Neural progenitor cell (in vitro differentiated cells): Measurements from ENCODE around the gene LUZP2. TPM values are rescaled to one million over a fixed set of nuclear protein-coding genes. Genes with fewer than 3 reads are reported as not detected.

Experiments
- DNase-seq: peaks from one replicate; pipeline ENCODE4 v3.0.0-alpha.2; 2016; ENCODE audit warnings: low spot score
- H2AFZ ChIP-seq: fragments of 200-600 bp; sonication (generic); replicated peaks from 2 replicates; pipeline ENCODE4 v1.6.1; 2016; ENCODE audit warnings: antibody characterized with exemption
- H3F3A ChIP-seq: fragments of 200-600 bp; sonication (generic); 2 replicates; pipeline ENCODE4 v1.6.1; 2016; ENCODE audit warnings: antibody characterized with exemption, low read depth
- H3K27ac ChIP-seq: fragments of 200-600 bp; sonication (generic); 2 replicates; pipeline ENCODE4 v1.5.1; 2016; ENCODE audit warnings: mild to moderate bottlenecking
- H3K27me3 ChIP-seq: fragments of 200-600 bp; sonication (generic); 2 replicates; pipeline ENCODE4 v1.6.1; 2016; ENCODE audit warnings: mild to moderate bottlenecking, moderate library complexity
- H3K36me3 ChIP-seq: fragments of 200-600 bp; sonication (generic); 2 replicates; pipeline ENCODE4 v1.5.1; 2016
- H3K4me1 ChIP-seq: fragments of 200-600 bp; sonication (generic); 2 replicates; pipeline ENCODE4 v1.6.1; 2016; ENCODE audit warnings: mixed run types
- H3K4me2 ChIP-seq: fragments of 200-600 bp; sonication (generic); 2 replicates; pipeline ENCODE4 v1.6.1; 2016
- H3K4me3 ChIP-seq: fragments of 200-600 bp; sonication (generic); 2 replicates; pipeline ENCODE4 v1.5.1; 2016
- H3K79me2 ChIP-seq: fragments of 200-600 bp; sonication (generic); 2 replicates; pipeline ENCODE4 v1.6.1; 2016; ENCODE audit warnings: low read depth
- H3K9ac ChIP-seq: fragments of 200-600 bp; sonication (generic); 2 replicates; pipeline ENCODE4 v1.6.1; 2016
- H3K9me3 ChIP-seq: fragments of 200-600 bp; sonication (generic); 2 replicates; pipeline ENCODE4 v1.5.1; 2016; ENCODE audit warnings: low read depth
- H4K20me1 ChIP-seq: fragments of 200-600 bp; sonication (generic); 2 replicates; pipeline ENCODE4 v1.6.1; 2016; ENCODE audit warnings: low read depth
- H3K27ac Mint-ChIP-seq: 3 replicates; pipeline ENCODE4 v1.8.0; 2021; ENCODE audit warnings: mixed read lengths
- H3K27me3 Mint-ChIP-seq: 2 replicates; pipeline ENCODE4 v1.8.0; 2022; ENCODE audit warnings: low read depth, mild to moderate bottlenecking, inconsistent platforms, moderate library complexity, mixed read lengths; ENCODE audit not compliant: insufficient read depth
- H3K36me3 Mint-ChIP-seq: 3 replicates; pipeline ENCODE4 v1.8.0; 2021; ENCODE audit warnings: mixed read lengths
- H3K4me1 Mint-ChIP-seq: 3 replicates; pipeline ENCODE4 v1.8.0; 2021; ENCODE audit warnings: mixed read lengths
- H3K4me3 Mint-ChIP-seq: 3 replicates; pipeline ENCODE4 v1.8.0; 2021; ENCODE audit warnings: mild to moderate bottlenecking, moderate library complexity, mixed read lengths
- H3K9me3 Mint-ChIP-seq: 3 replicates; pipeline ENCODE4 v1.8.0; 2020; ENCODE audit warnings: mixed read lengths
- CTCF ChIP-seq: fragments of 200-600 bp; sonication (generic); IDR thresholded peaks from 2 replicates; pipeline ENCODE4 v1.5.1; 2017; ENCODE audit warnings: antibody characterized with exemption, mild to moderate bottlenecking
- EZH2 ChIP-seq: fragments of 200-600 bp; sonication (generic); IDR thresholded peaks from 2 replicates; pipeline ENCODE4 v1.6.1; 2017; ENCODE audit warnings: antibody characterized with exemption, mild to moderate bottlenecking, moderate library complexity
- EZH2phosphoT487 ChIP-seq: fragments of 200-600 bp; sonication (generic); IDR thresholded peaks from 2 replicates; pipeline ENCODE4 v1.6.1; 2017; ENCODE audit warnings: antibody characterized with exemption
- total RNA-seq: library from RNA; depleted of rRNA; stranded (reverse); fragments of >200 nt; gene quantifications from 2 replicates; pipeline ENCODE4 v1.2.3, GENCODE V29; 2015; ENCODE audit warnings: low replicate concordance

Gene LUZP2
- total RNA-seq, 1 donor from 2014 or later = 2.5 TPM

- no peak overlapping the region for H3K27ac Mint-ChIP-seq
Measured at GRCh38 chr11:25052844-25053243, 556.0 kb downstream of the LUZP2 start.

GRCh38 chr11:25057861-25058260, 561.0 kb downstream of the LUZP2 start:
- Mint-ChIP-seq H3K9me3 (no peaks in the 10 kb centered on the region), H3K4me3 (no peak overlapping the region), H3K27me3 (peaks cover 2% of the 10 kb centered on the region), H3K4me1 (no peaks in the 10 kb centered on the region), H3K27ac (no peak overlapping the region), H3K36me3 (no peaks in the 10 kb centered on the region)
- no peak overlapping the region for H2AFZ ChIP-seq
- H3K27ac ChIP-seq = no peak overlapping the region
- no peaks in the 10 kb centered on the region for H3K79me2 ChIP-seq
- no peaks in the 10 kb centered on the region for H3K4me1 ChIP-seq
- H3K9ac ChIP-seq = no peak overlapping the region
- no peak overlapping the region for H3K4me2 ChIP-seq
- no peaks in the 10 kb centered on the region for H4K20me1 ChIP-seq
- no peaks in the 10 kb centered on the region for H3K27me3 ChIP-seq
- no peaks in the 10 kb centered on the region for H3K9me3 ChIP-seq
- H3F3A ChIP-seq = no peaks in the 10 kb centered on the region
- H3K4me3 ChIP-seq = no peak overlapping the region
- no peak for TF ChIP-seq EZH2
- TF ChIP-seq EZH2phosphoT487 = no peak
- no peak for TF ChIP-seq CTCF
- DNase-seq = no peak
- no peaks in the 10 kb centered on the region for H3K36me3 ChIP-seq

More at GRCh38 chr11:25052844-25053243, 556.0 kb downstream of the LUZP2 start:
- no peak overlapping the region for H3K4me2 ChIP-seq
- DNase-seq = no peak
- H3K4me1 ChIP-seq = no peaks in the 10 kb centered on the region
- H3K27me3 ChIP-seq = no peaks in the 10 kb centered on the region
- Mint-ChIP-seq H3K4me1 (no peaks in the 10 kb centered on the region), H3K27me3 (peaks cover 2% of the 10 kb centered on the region), H3K4me3 (no peak overlapping the region), H3K36me3 (no peaks in the 10 kb centered on the region), H3K9me3 (no peaks in the 10 kb centered on the region)
- H3F3A ChIP-seq = no peaks in the 10 kb centered on the region
- H2AFZ ChIP-seq = no peak overlapping the region
- H3K4me3 ChIP-seq = no peak overlapping the region
- no peaks in the 10 kb centered on the region for H3K36me3 ChIP-seq
- no peaks in the 10 kb centered on the region for H4K20me1 ChIP-seq
- H3K9ac ChIP-seq = no peak overlapping the region
- H3K79me2 ChIP-seq = no peaks in the 10 kb centered on the region
- no peak overlapping the region for H3K27ac ChIP-seq
- no peak for TF ChIP-seq CTCF
- TF ChIP-seq EZH2 = no peak
- TF ChIP-seq EZH2phosphoT487 = no peak
- H3K9me3 ChIP-seq = no peaks in the 10 kb centered on the region

GRCh38 chr11:25065746-25066145, 568.9 kb downstream of the LUZP2 start:
- Histone ChIP-seq H3F3A (no peaks in the 10 kb centered on the region), H3K4me1 (no peaks in the 10 kb centered on the region), H3K4me2 (no peak overlapping the region), H3K27me3 (no peaks in the 10 kb centered on the region), H3K9ac (no peak overlapping the region), H2AFZ (no peak overlapping the region), H3K9me3 (no peaks in the 10 kb centered on the region), H3K79me2 (no peaks in the 10 kb centered on the region), H3K36me3 (no peaks in the 10 kb centered on the region), H4K20me1 (no peaks in the 10 kb centered on the region), H3K4me3 (no peak overlapping the region), H3K27ac (no peak overlapping the region)
- Mint-ChIP-seq H3K9me3 (peaks cover 4% of the 10 kb centered on the region), H3K27ac (no peak overlapping the region), H3K4me1 (no peaks in the 10 kb centered on the region), H3K4me3 (no peak overlapping the region), H3K27me3 (no peaks in the 10 kb centered on the region), H3K36me3 (no peaks in the 10 kb centered on the region)
- TF ChIP-seq CTCF (no peak), EZH2phosphoT487 (no peak), EZH2 (no peak)
- no peak for DNase-seq
